ENCODE results near the gene C9.
A peak's percentile ranks its signal among the peaks of the same experiment; 100 is the strongest.
"Not testable (repeated sequence)": the region's sequence is repeated elsewhere in the genome, so short reads cannot be mapped to it uniquely, and the experiment has no call there.

C9 gene

DNA sequence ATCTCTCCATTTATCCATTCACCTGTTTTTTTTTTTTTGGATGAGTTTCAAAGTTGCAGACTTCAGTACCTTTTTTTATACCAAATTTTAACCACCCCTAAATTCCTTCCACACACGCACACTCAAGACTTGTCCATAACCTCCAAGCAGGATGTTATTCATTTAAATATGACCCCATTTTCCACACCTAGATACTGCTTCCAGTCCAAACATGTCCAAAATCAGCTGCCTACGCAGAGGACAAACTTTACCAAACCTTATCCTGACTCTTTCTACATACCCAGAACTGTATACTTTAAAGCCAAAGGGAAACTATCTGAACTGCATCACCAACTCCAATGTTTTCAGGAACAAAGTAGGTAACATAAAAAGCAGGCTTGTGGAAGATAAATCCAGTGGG, 108.9 kb downstream of the C9 start:
- DNase-seq, result no peak

DNA sequence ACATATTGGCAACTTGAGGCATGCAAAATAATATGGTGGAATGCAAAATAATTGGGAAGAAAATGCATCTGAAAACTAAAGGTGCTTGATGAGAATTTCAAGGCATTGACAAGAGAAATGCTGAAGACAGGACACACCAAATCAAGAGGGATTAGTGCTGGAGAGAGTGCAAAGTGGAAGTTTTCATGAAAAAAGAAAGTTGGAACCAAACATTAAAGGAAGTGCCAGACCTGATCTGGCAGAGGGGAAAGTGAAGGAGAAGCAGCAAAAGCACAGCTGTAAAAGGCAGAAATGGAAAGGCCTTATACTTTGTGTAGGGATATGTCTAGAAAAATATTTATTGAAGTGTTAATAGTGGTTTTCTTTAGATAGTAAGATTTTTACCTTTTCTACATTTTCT, 109.6 kb downstream of the C9 start:
- no peak for DNase-seq

DNA sequence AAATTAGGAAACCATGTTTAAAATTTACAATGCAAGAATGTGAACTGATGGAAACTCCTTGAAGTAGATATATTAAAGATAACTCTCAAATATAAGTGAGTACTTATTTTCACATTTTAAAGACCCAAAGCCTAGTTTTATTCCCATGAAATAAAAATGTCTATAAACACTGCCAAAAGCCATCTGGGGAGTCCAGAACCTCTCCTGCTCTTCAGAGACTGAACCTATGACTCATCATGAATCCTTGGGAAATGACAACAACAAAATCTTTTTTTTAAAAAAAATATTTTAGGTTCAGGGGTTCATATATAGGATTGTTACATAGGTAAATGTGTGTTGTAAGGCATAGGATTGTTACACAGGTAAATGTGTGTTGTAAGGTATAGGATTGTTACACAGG, 111.1 kb downstream of the C9 start:
- no peak for DNase-seq

DNA sequence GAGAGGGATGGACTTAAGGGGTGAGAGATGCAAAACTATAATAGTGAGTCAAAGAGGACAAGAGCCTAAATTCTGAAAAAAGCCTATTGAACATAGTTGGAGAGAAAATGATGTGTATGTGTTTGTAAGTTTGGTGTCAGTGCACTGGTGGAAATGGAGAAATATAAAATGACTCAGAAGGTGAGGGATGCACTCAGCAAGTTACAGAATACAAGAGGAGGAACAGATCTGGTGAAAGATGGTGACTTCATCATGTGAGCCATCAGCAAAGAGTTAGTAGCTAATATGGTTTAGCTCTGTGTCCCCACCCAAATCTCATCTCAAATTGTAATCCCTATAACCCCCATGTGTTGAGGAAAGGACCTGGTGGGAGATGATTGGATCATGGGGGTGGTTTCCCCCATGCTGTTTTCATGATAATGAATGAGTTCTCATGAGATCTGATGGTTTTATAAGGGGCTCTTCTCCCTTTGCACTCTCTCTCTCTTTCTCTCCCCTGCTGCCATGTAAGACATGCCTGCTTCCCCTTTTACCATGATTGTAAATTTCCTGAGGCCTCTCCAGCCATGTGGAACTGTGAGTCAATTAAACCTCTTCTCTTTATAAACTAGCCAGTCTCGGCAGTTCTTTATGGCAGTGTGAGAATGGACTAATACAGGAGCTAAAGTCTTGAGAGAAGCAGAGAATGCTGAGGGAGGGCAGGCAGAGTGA, 114.6 kb downstream of the C9 start:
- no peak for DNase-seq

DNA sequence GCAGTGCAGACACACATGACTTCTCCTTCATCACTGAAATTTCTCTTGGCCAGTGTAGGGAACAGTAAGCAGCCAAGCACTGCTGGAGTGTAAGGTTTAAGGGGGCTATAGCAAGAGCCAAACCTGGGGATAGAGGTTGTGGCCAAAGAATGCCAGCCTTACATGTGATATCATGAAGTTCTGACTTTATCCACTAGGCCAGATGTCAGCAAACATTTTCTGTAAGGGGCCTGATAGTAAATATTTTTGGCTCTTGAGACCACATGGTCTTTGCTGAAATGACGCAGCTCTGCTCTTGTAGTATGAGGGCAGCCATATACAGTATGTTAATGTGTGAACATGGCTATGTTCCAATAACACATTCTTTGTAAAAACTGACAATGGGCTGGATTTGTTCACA, 115.2 kb downstream of the C9 start:
- DNase-seq, result no peak

DNA sequence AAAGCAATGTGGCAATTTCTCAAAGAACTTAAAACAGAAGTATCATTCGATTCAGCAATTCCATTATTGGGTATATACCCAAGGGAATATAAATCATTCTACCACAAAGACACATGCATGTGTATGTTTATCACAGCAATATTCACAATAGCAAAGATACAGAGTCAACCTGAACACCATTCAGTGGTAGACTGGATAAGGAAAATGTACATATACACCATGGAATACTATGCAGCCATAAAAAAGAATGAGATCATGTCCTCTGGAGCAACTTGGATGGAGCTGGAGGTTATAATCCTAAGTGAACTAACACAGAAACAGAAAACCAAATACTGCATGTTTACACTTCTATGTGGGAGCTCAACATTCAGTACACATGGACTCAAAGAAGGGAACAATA, 123.5 kb downstream of the C9 start:
- no peak for DNase-seq

DNA sequence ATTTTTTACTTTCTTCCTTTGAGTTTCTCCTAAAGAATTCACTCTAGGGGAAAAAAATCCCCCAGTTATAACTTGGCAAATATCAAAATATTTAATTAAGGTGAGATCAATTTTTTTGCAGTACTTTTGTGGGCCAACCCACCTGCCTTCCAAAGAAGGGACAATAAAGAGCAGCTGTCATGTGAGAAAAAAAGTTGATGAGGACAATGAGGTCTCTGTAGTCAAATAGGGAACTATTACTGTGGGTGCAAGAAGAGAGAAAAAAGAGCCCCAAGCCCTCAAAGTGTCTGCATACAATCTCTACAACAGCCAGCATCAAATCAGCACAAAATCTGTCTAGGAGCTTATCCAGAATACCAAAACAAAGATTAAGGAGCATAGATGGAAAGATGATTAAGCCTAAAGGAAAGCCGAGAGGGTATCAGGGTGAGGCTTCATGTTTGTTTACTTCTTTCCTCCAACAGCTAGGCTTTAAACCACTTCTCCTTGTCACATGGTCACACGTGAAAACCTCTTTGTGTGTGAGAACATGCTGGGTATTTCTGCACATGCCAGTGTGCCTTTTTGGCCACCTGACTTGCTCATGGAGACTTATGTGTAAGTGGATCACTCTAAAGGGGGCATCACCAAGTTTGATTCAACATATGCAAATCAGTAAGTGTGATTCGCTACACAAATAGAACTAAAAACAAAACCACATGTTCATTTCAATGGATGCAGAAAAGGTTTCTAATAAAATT, 125.8 kb downstream of the C9 start:
- DNase-seq, result peak; percentile 51

DNA sequence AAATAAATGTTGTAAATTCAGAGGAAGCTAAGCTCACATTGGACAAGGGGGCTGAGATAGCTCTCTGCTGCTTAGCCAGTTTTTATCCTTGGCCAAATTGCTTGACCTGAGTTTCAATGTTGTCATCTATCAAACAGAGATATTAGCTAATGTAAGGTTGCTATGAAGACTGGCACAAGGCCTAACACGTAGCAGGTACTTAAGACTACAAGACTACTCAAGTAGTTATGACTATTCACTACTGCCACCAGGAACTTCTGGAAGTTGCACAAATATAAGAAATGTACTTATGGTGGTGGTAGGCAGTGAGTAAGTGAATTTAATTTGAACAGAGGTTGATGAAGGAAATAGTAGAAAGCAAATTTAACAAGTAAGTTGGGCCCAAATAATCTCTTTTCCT, 127.6 kb downstream of the C9 start:
- no peak for DNase-seq

DNA sequence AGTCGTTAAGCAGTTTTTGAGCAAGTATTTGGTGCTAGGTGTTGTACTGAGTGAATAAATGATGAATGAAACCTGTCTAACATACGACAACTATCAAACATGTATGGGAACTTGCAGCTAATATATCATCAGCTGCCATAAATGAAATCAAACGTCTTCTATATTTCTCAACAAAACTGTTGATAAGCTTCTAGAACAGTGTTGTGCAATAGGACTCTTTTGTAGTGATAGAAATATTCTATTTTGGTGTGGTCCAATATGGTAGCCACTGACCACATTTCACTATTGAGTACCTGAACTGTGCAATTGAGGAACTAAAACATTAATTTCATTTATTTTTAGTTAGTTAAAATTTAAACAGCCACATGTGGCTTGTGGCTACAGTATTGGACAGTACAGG, 128.6 kb downstream of the C9 start:
- DNase-seq, result no peak

DNA sequence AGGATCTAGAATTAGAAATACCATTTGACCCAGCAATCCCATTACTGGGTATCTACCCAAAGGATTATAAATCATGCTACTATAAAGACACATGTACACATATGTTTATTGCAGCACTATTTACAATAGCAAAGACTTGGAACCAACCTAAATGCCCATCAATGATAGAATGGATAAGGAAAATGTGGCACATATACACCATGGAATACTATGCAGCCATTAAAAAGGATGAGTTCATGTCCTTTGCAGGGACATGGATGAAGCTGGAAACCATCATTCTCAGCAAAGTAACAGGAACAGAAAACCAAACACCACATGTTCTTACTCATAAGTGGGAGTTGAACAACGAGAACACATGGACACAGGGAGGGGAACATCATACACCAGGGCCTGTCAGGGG, 129.8 kb downstream of the C9 start:
- DNase-seq, result not testable (repeated sequence)
